K562 (cell line): ENCODE data around the gene STIM1. TPM values are rescaled to one million over a fixed set of nuclear protein-coding genes. Genes with fewer than 3 reads are reported as not detected.

ENCODE experiments used
- CEBPG ChIP-seq, 3 experiments: fragments of 200-800 bp in 1 of 3; sonication (Bioruptor generic) in 1 of 3; sonication (generic) in 1 of 3; formaldehyde crosslinking in 1 of 3; IDR thresholded peaks in 2 of 3; conservative IDR thresholded peaks in 1 of 3; 2 replicates each; pipeline versions ENCODE4 v1.6.1 to v1.8.0; 2016 to 2022; ENCODE audit warnings: missing compliant biosample characterization in 2 of 3, missing genetic modification characterization in 2 of 3, mild to moderate bottlenecking in 1 of 3, missing genetic modification reagents in 1 of 3
- E2F6 ChIP-seq, 2 experiments: IDR thresholded peaks; 2 replicates each; pipeline ENCODE4 v1.6.1; 2011; ENCODE audit warnings: borderline replicate concordance in 1 of 2, control low read depth in 1 of 2, low read depth in 1 of 2, low read length in 1 of 2, mild to moderate bottlenecking in 1 of 2, mixed read lengths in 1 of 2, moderate library complexity in 1 of 2; ENCODE audit not compliant: insufficient read depth in 1 of 2, insufficient read length in 1 of 2, poor library complexity in 1 of 2, severe bottlenecking in 1 of 2; ENCODE audit errors: extremely low read depth in 1 of 2
- HDAC6 ChIP-seq: IDR thresholded peaks from 2 replicates; pipeline ENCODE4 v1.6.1; 2012; ENCODE audit warnings: low read depth, mild to moderate bottlenecking, control low read depth, inconsistent platforms, low read length, moderate library complexity
- HDAC8 ChIP-seq: fragments of 450-650 bp; IDR thresholded peaks from 2 replicates; pipeline ENCODE4 v1.6.1; 2016; ENCODE audit warnings: mild to moderate bottlenecking, missing genetic modification characterization, moderate library complexity, missing compliant biosample characterization
- MAFK ChIP-seq: IDR thresholded peaks from 2 replicates; pipeline ENCODE4 v1.6.1; 2011; ENCODE audit warnings: low read length, improper control_type of control experiment
- MBD2 ChIP-seq: sonication (generic); IDR thresholded peaks from 2 replicates; pipeline ENCODE4 v1.6.1; 2016; ENCODE audit warnings: low read depth, borderline replicate concordance
- MEF2A ChIP-seq: IDR thresholded peaks from 2 replicates; pipeline ENCODE4 v1.6.1; 2011; ENCODE audit warnings: low read depth, mild to moderate bottlenecking, low read length, moderate library complexity; ENCODE audit not compliant: control insufficient read depth
- MTA2 ChIP-seq: fragments of 450-650 bp; IDR thresholded peaks from 2 replicates; pipeline ENCODE4 v1.6.1; 2016; ENCODE audit warnings: low read depth
- POLR2H ChIP-seq: IDR thresholded peaks from 2 replicates; pipeline ENCODE4 v1.6.1; 2016; ENCODE audit warnings: missing genetic modification characterization, low read depth, mild to moderate bottlenecking, control low read depth, missing compliant biosample characterization, moderate library complexity
- PTBP1 ChIP-seq: fragments of 200-400 bp; formaldehyde crosslinking; IDR thresholded peaks from 2 replicates; pipeline ENCODE4 v1.6.1; 2017; ENCODE audit warnings: low read depth, low read length
- SMARCA5 ChIP-seq: fragments of 450-650 bp; IDR thresholded peaks from 2 replicates; pipeline ENCODE4 v1.6.1; 2016
- SRF ChIP-seq, 2 experiments: fragments of 250-450, 450-650 bp in 1 of 2; sonication (Bioruptor Pico) in 1 of 2; sonication (generic) in 1 of 2; formaldehyde crosslinking; IDR thresholded peaks; 2 replicates each; pipeline versions ENCODE4 v1.5.0 to v1.5.1; 2020 to 2022; ENCODE audit warnings: mild to moderate bottlenecking in 1 of 2, missing genetic modification reagents in 1 of 2
- ZC3H11A ChIP-seq: IDR thresholded peaks from 2 replicates; pipeline ENCODE4 v1.6.1; 2012; ENCODE audit warnings: low read depth, low read length, improper control_type of control experiment
- ZC3H8 ChIP-seq: fragments of 450-650 bp; IDR thresholded peaks from 2 replicates; pipeline ENCODE4 v1.6.1; 2017
- ZKSCAN8 ChIP-seq: fragments of 200-800 bp; sonication (Bioruptor generic); IDR thresholded peaks from 2 replicates; pipeline ENCODE4 v1.6.1; 2016; ENCODE audit warnings: missing genetic modification characterization, missing compliant biosample characterization
- ZNF398 ChIP-seq: fragments of 250-450 bp; sonication (Bioruptor Pico); IDR thresholded peaks from 2 replicates; pipeline ENCODE4 v1.8.0; 2021; ENCODE audit warnings: moderate library complexity, mild to moderate bottlenecking, inconsistent platforms
- ZNF449 ChIP-seq: fragments of 250-450 bp; sonication (Bioruptor Pico); IDR thresholded peaks from 2 replicates; pipeline ENCODE4 v1.8.0; 2022; ENCODE audit warnings: moderate library complexity, mild to moderate bottlenecking, inconsistent platforms
- polyA plus RNA-seq, 8 experiments: library from polyadenylated mRNA; depleted of rRNA in 4 of 8; stranded (reverse) in 5 of 8; unstranded in 3 of 8; fragments of >200 nt; fragmentation: Nextera tagmentation in 2 of 8; fragmentation: Illumina TruSeq in 1 of 8; extraction: Ambion mirVana in 2 of 8; extraction: Trizol in 1 of 8; gene quantifications; 2 replicates each; pipeline versions ENCODE4 v1.2.1 to v1.2.3, GENCODE V29; 2011 to 2014; ENCODE audit warnings: inconsistent platforms in 1 of 8, missing spikeins in 1 of 8
- total RNA-seq, 7 experiments: library from RNA; depleted of rRNA in 6 of 7; stranded (reverse); fragments of >200 nt in 6 of 7; fragmentation: Illumina TruSeq in 2 of 7; extraction: Trizol in 2 of 7; gene quantifications; 2 replicates each; pipeline versions ENCODE4 v1.2.1 to v1.2.3, GENCODE V29; 2011 to 2021; ENCODE audit warnings: low replicate concordance in 1 of 7

STIM1 gene
- total and polyA plus RNA-seq, 9 of the 15 experiments (the other 6 are each of a cell fraction or from before 2014, with no cell fraction given), result 7.7 to 50.5 (median 22.5) TPM

- TF ChIP-seq MAFK (no peak), ZNF449 (CRISPR knock-in tag) (no peak), SMARCA5 (no peak), PTBP1 (no peak), ZC3H8 (no peak), ZKSCAN8 (CRISPR knock-in tag) (no peak), MTA2 (no peak), E2F6 (IDR thresholded peaks at IDR 0.05; ENCODE audit: borderline replicate concordance in 1 of 2, extremely low read depth in 1 of 2, insufficient read depth in 1 of 2, insufficient read length in 1 of 2, low read depth in 1 of 2, low read length in 1 of 2, poor library complexity in 1 of 2, severe bottlenecking in 1 of 2) (no peak), HDAC8 (tag) (no peak), SRF (CRISPR knock-in tag; IDR thresholded peaks at IDR 0.05) (peak in 1 of 2 experiments; percentile 61; a peak in 1 of 4 replicates), HDAC6 (no peak), CEBPG (CRISPR knock-in tag; IDR thresholded peaks at IDR 0.05) (no peak), CEBPG (tag; conservative IDR thresholded peaks at IDR 0.05 in 1 of 2, IDR thresholded peaks at IDR 0.05 in 1 of 2) (peak in 1 of 2 experiments; percentile 58; a peak in 3 of 4 replicates), POLR2H (tag) (no peak), ZC3H11A (no peak), MEF2A (no peak), MBD2 (no peak), ZNF398 (CRISPR knock-in tag) (no peak)
- TF ChIP-seq, all 486 proteins: peak for 8
Observed at GRCh38 chr11:3942956-3943497, 87.6 kb downstream of the STIM1 start (continued).
